HL-60 (cell line): ENCODE measurements around the gene OCEL1.

Source experiments
- DNase-seq, 2 experiments: peaks; one replicate each; pipeline ENCODE4 v3.0.0-alpha.2; 2010 to 2020; ENCODE audit warnings: low read depth in 1 of 2, low spot score in 1 of 2
- H3K27ac ChIP-seq: fragments of 250-450 bp; sonication (Bioruptor Pico); replicated peaks from 2 replicates; pipeline ENCODE4 v1.5.1; 2020; ENCODE audit warnings: mild to moderate bottlenecking, moderate library complexity
- H3K27me3 ChIP-seq: fragments of 250-450 bp; sonication (Bioruptor Pico); 2 replicates; pipeline ENCODE4 v1.5.1; 2021; ENCODE audit warnings: mild to moderate bottlenecking, moderate library complexity; ENCODE audit not compliant: insufficient read depth, poor library complexity, severe bottlenecking
- H3K4me3 ChIP-seq: replicated peaks from 2 replicates; pipeline ENCODE4 v1.5.1; 2011; ENCODE audit warnings: mild to moderate bottlenecking, control low read depth, low read length; ENCODE audit not compliant: insufficient read depth
- GABPA ChIP-seq: IDR thresholded peaks from 2 replicates; pipeline ENCODE4 v1.6.1; 2012; ENCODE audit warnings: low read depth
- POLR2AphosphoS5 ChIP-seq: IDR thresholded peaks from 2 replicates; pipeline ENCODE4 v1.6.1; 2012; ENCODE audit warnings: low read depth
- SPI1 ChIP-seq: IDR thresholded peaks from 2 replicates; pipeline ENCODE4 v1.6.1; 2012; ENCODE audit warnings: low read depth, mild to moderate bottlenecking, borderline replicate concordance
- TF ChIP-seq, protein P1 (sequence below): IDR thresholded peaks from 2 replicates; pipeline ENCODE4 v1.6.1; 2012; ENCODE audit warnings: low read depth; ENCODE audit not compliant: insufficient replicate concordance
- TF ChIP-seq, protein P2 (sequence below): IDR thresholded peaks from one replicate; pipeline ENCODE4 v1.5.1; 2011; ENCODE audit warnings: low read length, control low read depth, inconsistent platforms; ENCODE audit not compliant: insufficient read depth

The OCEL1 gene

GRCh38 chr19:17234911-17235299, 8.9 kb downstream of the OCEL1 start:
- DNase-seq: no peak
- H3K27ac ChIP-seq: no peak overlapping the region
- no peaks in the 10 kb centered on the region for H3K27me3 ChIP-seq
- TF ChIP-seq, protein P1, sequence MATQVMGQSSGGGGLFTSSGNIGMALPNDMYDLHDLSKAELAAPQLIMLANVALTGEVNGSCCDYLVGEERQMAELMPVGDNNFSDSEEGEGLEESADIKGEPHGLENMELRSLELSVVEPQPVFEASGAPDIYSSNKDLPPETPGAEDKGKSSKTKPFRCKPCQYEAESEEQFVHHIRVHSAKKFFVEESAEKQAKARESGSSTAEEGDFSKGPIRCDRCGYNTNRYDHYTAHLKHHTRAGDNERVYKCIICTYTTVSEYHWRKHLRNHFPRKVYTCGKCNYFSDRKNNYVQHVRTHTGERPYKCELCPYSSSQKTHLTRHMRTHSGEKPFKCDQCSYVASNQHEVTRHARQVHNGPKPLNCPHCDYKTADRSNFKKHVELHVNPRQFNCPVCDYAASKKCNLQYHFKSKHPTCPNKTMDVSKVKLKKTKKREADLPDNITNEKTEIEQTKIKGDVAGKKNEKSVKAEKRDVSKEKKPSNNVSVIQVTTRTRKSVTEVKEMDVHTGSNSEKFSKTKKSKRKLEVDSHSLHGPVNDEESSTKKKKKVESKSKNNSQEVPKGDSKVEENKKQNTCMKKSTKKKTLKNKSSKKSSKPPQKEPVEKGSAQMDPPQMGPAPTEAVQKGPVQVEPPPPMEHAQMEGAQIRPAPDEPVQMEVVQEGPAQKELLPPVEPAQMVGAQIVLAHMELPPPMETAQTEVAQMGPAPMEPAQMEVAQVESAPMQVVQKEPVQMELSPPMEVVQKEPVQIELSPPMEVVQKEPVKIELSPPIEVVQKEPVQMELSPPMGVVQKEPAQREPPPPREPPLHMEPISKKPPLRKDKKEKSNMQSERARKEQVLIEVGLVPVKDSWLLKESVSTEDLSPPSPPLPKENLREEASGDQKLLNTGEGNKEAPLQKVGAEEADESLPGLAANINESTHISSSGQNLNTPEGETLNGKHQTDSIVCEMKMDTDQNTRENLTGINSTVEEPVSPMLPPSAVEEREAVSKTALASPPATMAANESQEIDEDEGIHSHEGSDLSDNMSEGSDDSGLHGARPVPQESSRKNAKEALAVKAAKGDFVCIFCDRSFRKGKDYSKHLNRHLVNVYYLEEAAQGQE: no peak
- TF ChIP-seq GABPA (no peak), POLR2AphosphoS5 (no peak), SPI1 (no peak)
- TF ChIP-seq, protein P2, sequence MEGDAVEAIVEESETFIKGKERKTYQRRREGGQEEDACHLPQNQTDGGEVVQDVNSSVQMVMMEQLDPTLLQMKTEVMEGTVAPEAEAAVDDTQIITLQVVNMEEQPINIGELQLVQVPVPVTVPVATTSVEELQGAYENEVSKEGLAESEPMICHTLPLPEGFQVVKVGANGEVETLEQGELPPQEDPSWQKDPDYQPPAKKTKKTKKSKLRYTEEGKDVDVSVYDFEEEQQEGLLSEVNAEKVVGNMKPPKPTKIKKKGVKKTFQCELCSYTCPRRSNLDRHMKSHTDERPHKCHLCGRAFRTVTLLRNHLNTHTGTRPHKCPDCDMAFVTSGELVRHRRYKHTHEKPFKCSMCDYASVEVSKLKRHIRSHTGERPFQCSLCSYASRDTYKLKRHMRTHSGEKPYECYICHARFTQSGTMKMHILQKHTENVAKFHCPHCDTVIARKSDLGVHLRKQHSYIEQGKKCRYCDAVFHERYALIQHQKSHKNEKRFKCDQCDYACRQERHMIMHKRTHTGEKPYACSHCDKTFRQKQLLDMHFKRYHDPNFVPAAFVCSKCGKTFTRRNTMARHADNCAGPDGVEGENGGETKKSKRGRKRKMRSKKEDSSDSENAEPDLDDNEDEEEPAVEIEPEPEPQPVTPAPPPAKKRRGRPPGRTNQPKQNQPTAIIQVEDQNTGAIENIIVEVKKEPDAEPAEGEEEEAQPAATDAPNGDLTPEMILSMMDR: no peak
- H3K4me3 ChIP-seq: peak overlapping the region; percentile 53

DNA sequence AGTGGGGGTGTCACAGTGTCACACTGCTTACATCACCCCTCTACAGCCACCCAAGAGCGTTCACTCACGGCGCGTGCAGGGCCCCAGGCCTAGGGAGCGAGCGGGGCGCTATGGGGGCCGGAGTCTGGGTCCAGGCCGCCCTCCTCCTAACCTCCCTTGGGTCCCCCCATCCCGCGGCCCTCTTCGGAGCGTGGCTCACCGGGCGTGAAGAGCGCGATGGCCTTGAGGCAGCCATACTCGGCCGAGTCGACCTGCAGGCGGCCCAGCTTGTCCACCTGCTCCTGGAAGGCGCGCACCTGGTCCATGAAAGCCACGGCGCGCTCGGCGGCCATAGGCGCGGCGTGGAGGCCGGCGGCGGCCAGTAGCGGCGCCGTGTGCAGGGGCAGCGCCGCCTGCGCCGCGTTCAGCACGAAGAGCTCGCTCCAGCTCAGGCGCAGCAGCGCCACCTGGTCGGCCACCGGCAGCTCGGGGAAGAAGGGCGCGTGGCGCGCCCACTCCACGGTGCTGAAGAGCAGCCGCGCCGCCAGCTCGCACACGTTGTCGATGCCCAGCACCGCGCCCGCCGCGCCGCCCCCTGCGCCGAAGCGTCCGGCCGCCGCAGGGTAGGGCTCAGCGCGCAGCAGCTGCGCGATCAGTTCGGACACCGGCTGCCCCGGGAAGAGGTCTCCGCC, 9.4 kb downstream of the OCEL1 start:
- Histone ChIP-seq H3K27me3 (no peaks in the 10 kb centered on the region), H3K27ac (no peak overlapping the region), H3K4me3 (peak overlapping the region; percentile 53)
- DNase-seq: peak; percentile 35 to 72
- TF ChIP-seq, protein P2: peak; percentile 28
- no peak for TF ChIP-seq POLR2AphosphoS5

- TF ChIP-seq SPI1: no peak
- TF ChIP-seq GABPA: no peak
- no peak for TF ChIP-seq POLR2AphosphoS5
- TF ChIP-seq, protein P2: no peak
- TF ChIP-seq, protein P1: no peak
- Histone ChIP-seq H3K27me3 (no peaks in the 10 kb centered on the region), H3K4me3 (peak overlapping the region; percentile 53), H3K27ac (no peak overlapping the region)
- DNase-seq: no peak
These were observed 10.1 kb downstream of the OCEL1 start for GRCh38 chr19:17235971-17236777.
